PC-9 (cell line): ENCODE data around the gene CNOT1.

Experiments used
- CTCF ChIP-seq: fragments of 200-600 bp; sonication (generic); conservative IDR thresholded peaks from 2 replicates; pipeline ENCODE4 v1.6.1; 2017; ENCODE audit warnings: mixed run types, antibody characterized with exemption, mild to moderate bottlenecking, moderate library complexity
- EZH2 ChIP-seq: fragments of 200-600 bp; sonication (generic); IDR thresholded peaks from 2 replicates; pipeline ENCODE4 v1.8.0; 2017; ENCODE audit warnings: antibody characterized with exemption, low read depth

- TF ChIP-seq CTCF (no peak), EZH2 (no peak)
These were observed 46.5 kb downstream of the CNOT1 start for GRCh38 chr16:58582971-58583765.
